ENCODE measurements around the gene PAX3. TPM values are rescaled to one million over a fixed set of nuclear protein-coding genes. Genes with fewer than 3 reads are reported as not detected.

PAX3 gene
- total and polyA plus RNA-seq, 4 donors, result not detected

DNA sequence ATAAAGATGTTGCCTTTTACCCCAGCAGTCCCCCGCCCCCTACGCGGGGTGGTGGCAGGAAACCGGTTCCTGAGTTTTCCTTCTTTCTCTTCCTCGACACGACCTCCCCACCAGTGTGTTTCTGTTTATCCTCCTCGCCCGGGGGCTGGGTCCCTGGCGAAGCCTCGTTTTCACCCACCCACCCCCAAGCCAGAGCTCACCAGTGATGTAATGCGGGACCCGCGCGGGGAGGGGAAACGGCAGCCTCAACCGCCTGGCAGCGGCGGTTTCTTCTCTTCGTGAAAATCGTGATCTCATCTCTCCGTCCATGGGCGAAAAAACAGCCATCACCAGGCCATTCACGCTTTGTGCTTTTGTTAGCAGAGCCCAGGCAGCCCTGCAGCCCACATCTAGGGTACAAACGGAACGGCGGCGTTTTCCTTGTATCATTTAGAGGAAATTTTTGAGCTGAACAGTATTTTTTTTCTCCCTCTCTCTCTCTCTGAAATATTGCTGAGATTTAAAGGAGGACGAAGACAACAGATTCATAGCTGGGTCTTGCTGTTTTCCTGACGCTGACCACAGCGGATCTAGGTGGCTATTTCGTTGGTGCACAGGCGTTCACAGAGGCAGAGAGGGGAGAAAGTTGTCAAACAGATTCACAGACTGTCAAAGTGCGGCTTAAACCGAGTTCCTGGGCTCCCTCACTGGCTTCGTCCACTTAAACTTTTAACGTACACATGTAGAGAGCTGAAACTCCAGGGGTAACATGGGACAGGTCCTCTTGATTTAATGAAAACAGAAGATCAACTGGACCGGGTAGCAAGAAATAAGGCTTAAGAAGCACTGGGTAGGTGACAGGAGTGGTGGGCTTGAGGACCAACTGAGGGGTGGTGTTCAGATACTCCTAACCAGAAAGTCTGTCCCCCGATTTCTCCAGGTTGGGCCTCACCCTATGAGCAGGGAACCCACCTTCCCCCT is 21.9 kb upstream of the PAX3 start (continued):
- TF ChIP-seq TAF1 (conservative IDR thresholded peaks at IDR 0.05) (no peak), NR2F2 (IDR thresholded peaks at IDR 0.05) (no peak)

DNA sequence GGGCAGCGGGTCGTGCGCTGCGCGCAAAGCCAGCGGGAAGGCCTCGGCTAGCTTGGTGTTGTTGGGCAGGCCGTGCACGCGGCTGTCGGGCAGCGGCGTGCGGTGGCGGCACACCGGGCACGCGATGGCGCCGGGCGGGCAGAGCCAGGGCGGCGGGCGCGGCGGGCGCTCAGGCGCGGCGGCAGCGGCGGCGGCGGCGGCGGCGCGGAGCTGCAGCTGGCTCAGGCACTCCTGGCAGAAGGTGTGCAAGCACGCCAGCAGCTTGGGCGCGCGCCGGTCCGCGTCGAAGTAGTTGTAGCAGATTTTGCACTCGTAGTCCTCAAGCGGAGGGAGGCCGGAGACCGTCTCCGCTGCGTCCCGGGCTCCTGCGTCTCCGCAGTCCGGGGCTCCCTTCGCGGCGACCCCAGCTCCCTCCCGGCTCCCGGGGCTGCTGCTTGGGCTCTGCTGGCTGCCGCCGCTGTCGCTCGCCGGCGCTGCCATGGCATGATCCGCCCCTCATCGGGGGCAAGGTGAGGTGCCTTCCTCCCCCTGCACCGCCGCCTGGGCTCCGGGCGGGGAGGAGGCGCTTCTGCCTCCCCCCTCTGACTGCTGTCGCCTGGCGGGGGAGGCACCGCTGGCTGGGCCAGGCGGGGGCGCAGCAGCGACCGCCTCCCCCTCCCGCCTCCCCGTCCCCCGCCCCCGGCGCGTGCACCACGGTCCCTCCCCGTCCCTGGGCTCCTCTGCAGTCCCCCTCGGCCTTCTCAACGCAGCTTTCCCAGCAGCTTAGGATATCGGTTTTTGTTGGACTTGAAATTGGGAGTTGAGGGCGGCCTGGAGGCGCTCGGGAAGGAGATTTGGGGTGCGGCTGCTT is 21.0 kb upstream of the PAX3 start:
- Histone ChIP-seq H3K9me3 (ENCODE audit: control insufficient read depth in 4 of 4, low read length in 3 of 4) (no peaks in the 10 kb centered on the region), H3K9ac (ENCODE audit: low read depth in 1 of 2, low read length in 2 of 2) (no peak overlapping the region), H3K27me3 (ENCODE audit: control insufficient read depth in 4 of 4, insufficient read depth in 4 of 4, low read length in 3 of 4) (peaks cover 5 to 22% (median 6%) of the 10 kb centered on the region in 4 donors), H3K4me3 (ENCODE audit: low read depth in 1 of 3, low read length in 3 of 3) (peak overlapping the region in 2 of 3 donors; percentile 32 to 48), H3K4me1 (ENCODE audit: control insufficient read depth in 4 of 4, insufficient read depth in 4 of 4, low read length in 3 of 4) (peaks cover 11 to 26% (median 17%) of the 10 kb centered on the region in 4 donors), H3K27ac (ENCODE audit: low read depth in 1 of 2, low read length in 2 of 2) (no peak overlapping the region), H3K36me3 (ENCODE audit: control insufficient read depth in 4 of 4, insufficient read depth in 3 of 4, low read depth in 1 of 4, low read length in 3 of 4) (no peaks in the 10 kb centered on the region)
- under 1% methylated on average over 96 of the region's 96 CpGs for WGBS
- TF ChIP-seq, protein P1, sequence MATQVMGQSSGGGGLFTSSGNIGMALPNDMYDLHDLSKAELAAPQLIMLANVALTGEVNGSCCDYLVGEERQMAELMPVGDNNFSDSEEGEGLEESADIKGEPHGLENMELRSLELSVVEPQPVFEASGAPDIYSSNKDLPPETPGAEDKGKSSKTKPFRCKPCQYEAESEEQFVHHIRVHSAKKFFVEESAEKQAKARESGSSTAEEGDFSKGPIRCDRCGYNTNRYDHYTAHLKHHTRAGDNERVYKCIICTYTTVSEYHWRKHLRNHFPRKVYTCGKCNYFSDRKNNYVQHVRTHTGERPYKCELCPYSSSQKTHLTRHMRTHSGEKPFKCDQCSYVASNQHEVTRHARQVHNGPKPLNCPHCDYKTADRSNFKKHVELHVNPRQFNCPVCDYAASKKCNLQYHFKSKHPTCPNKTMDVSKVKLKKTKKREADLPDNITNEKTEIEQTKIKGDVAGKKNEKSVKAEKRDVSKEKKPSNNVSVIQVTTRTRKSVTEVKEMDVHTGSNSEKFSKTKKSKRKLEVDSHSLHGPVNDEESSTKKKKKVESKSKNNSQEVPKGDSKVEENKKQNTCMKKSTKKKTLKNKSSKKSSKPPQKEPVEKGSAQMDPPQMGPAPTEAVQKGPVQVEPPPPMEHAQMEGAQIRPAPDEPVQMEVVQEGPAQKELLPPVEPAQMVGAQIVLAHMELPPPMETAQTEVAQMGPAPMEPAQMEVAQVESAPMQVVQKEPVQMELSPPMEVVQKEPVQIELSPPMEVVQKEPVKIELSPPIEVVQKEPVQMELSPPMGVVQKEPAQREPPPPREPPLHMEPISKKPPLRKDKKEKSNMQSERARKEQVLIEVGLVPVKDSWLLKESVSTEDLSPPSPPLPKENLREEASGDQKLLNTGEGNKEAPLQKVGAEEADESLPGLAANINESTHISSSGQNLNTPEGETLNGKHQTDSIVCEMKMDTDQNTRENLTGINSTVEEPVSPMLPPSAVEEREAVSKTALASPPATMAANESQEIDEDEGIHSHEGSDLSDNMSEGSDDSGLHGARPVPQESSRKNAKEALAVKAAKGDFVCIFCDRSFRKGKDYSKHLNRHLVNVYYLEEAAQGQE (IDR thresholded peaks at IDR 0.05), result no peak
- peak; percentile 30 for DNase-seq (ENCODE audit: low spot score)

DNA sequence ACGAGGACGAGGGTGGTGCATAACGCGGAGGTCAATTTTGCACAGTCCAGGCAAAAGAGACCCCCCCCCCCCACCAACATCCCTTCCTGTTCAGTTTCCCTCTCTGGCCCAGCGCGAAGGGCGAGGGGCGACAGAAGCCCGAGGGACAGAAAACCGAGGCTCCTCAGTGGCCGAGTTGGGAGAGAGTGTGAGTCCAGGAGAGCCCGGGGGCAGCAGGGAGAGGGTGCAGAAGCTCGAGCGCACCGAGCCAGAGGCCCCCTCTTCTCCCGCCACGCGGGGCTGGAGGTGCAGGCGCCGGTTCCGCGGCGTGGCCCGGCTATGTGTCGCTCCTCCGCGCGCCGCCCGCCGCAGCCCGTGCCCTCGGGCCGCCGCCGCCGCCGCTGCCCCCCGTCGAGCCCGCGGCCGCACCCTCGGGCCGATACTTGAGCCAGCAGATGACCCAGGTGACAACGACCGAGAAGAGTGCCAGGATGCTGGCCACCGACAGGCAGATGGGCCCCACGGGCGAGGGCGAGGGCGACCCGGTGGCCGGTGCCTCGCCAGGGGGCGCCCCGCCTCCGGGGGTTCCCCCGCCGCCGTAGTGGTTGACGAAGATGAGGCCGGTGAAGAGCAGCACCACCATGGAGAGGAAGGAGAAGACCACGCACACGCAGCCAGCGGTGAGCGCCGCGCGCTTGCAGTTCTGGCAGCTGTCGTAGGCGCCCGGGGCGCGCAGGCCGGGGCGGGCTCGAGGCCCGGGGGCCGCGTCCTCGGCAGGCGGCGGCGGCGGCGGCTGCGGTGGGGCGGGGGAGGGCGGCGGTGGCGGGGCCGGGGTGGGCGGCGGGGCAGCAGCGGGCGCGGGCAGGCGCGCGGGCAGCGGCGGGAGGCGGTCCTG is 20.2 kb upstream of the PAX3 start:
- Histone ChIP-seq H3K9ac (ENCODE audit: low read depth in 1 of 2, low read length in 2 of 2) (no peak overlapping the region), H3K9me3 (ENCODE audit: control insufficient read depth in 4 of 4, low read length in 3 of 4) (no peaks in the 10 kb centered on the region), H3K4me3 (ENCODE audit: low read depth in 1 of 3, low read length in 3 of 3) (peak overlapping the region in 2 of 3 donors; percentile 48 to 63), H3K36me3 (ENCODE audit: control insufficient read depth in 4 of 4, insufficient read depth in 3 of 4, low read depth in 1 of 4, low read length in 3 of 4) (no peaks in the 10 kb centered on the region), H3K4me1 (ENCODE audit: control insufficient read depth in 4 of 4, insufficient read depth in 4 of 4, low read length in 3 of 4) (peaks cover 11 to 26% (median 17%) of the 10 kb centered on the region in 4 donors), H3K27me3 (ENCODE audit: control insufficient read depth in 4 of 4, insufficient read depth in 4 of 4, low read length in 3 of 4) (peaks cover 5 to 23% (median 7%) of the 10 kb centered on the region in 4 donors), H3K27ac (ENCODE audit: low read depth in 1 of 2, low read length in 2 of 2) (no peak overlapping the region)
- WGBS, result 3% methylated on average over 102 of the region's 104 CpGs
- no peak for TF ChIP-seq GABPA (IDR thresholded peaks at IDR 0.05 in 1 of 2, conservative IDR thresholded peaks at IDR 0.05 in 1 of 2)
- no peak for TF ChIP-seq RXRA (IDR thresholded peaks at IDR 0.05)
- peak in 1 of 2 donors; percentile 10 for TF ChIP-seq RAD21 (IDR thresholded peaks at IDR 0.05)
- TF ChIP-seq, protein P1 (IDR thresholded peaks at IDR 0.05), result no peak
- TF ChIP-seq, protein P2, sequence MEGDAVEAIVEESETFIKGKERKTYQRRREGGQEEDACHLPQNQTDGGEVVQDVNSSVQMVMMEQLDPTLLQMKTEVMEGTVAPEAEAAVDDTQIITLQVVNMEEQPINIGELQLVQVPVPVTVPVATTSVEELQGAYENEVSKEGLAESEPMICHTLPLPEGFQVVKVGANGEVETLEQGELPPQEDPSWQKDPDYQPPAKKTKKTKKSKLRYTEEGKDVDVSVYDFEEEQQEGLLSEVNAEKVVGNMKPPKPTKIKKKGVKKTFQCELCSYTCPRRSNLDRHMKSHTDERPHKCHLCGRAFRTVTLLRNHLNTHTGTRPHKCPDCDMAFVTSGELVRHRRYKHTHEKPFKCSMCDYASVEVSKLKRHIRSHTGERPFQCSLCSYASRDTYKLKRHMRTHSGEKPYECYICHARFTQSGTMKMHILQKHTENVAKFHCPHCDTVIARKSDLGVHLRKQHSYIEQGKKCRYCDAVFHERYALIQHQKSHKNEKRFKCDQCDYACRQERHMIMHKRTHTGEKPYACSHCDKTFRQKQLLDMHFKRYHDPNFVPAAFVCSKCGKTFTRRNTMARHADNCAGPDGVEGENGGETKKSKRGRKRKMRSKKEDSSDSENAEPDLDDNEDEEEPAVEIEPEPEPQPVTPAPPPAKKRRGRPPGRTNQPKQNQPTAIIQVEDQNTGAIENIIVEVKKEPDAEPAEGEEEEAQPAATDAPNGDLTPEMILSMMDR (IDR thresholded peaks at IDR 0.05; ENCODE audit: low read depth, low read length, missing input control), result peak; percentile 8
- TF ChIP-seq HNF4G (IDR thresholded peaks at IDR 0.05), result no peak
- no peak for TF ChIP-seq FOXA2 (IDR thresholded peaks at IDR 0.05)
- peak; percentile 33 for DNase-seq (ENCODE audit: low spot score)
